Neural progenitor cell (in vitro differentiated cells): ENCODE measurements around the gene SASH3. TPM values are rescaled to one million over a fixed set of nuclear protein-coding genes. Genes with fewer than 3 reads are reported as not detected.

Experiments used
- DNase-seq: peaks from one replicate; pipeline ENCODE4 v3.0.0-alpha.2; 2016; ENCODE audit warnings: low spot score
- H2AFZ ChIP-seq: fragments of 200-600 bp; sonication (generic); replicated peaks from 2 replicates; pipeline ENCODE4 v1.6.1; 2016; ENCODE audit warnings: antibody characterized with exemption
- H3F3A ChIP-seq: fragments of 200-600 bp; sonication (generic); 2 replicates; pipeline ENCODE4 v1.6.1; 2016; ENCODE audit warnings: antibody characterized with exemption, low read depth
- H3K27ac ChIP-seq: fragments of 200-600 bp; sonication (generic); 2 replicates; pipeline ENCODE4 v1.5.1; 2016; ENCODE audit warnings: mild to moderate bottlenecking
- H3K27me3 ChIP-seq: fragments of 200-600 bp; sonication (generic); 2 replicates; pipeline ENCODE4 v1.6.1; 2016; ENCODE audit warnings: mild to moderate bottlenecking, moderate library complexity
- H3K36me3 ChIP-seq: fragments of 200-600 bp; sonication (generic); 2 replicates; pipeline ENCODE4 v1.5.1; 2016
- H3K4me1 ChIP-seq: fragments of 200-600 bp; sonication (generic); 2 replicates; pipeline ENCODE4 v1.6.1; 2016; ENCODE audit warnings: mixed run types
- H3K4me2 ChIP-seq: fragments of 200-600 bp; sonication (generic); 2 replicates; pipeline ENCODE4 v1.6.1; 2016
- H3K4me3 ChIP-seq: fragments of 200-600 bp; sonication (generic); 2 replicates; pipeline ENCODE4 v1.5.1; 2016
- H3K79me2 ChIP-seq: fragments of 200-600 bp; sonication (generic); 2 replicates; pipeline ENCODE4 v1.6.1; 2016; ENCODE audit warnings: low read depth
- H3K9ac ChIP-seq: fragments of 200-600 bp; sonication (generic); 2 replicates; pipeline ENCODE4 v1.6.1; 2016
- H3K9me3 ChIP-seq: fragments of 200-600 bp; sonication (generic); 2 replicates; pipeline ENCODE4 v1.5.1; 2016; ENCODE audit warnings: low read depth
- H4K20me1 ChIP-seq: fragments of 200-600 bp; sonication (generic); 2 replicates; pipeline ENCODE4 v1.6.1; 2016; ENCODE audit warnings: low read depth
- H3K27ac Mint-ChIP-seq: 3 replicates; pipeline ENCODE4 v1.8.0; 2021; ENCODE audit warnings: mixed read lengths
- H3K27me3 Mint-ChIP-seq: 2 replicates; pipeline ENCODE4 v1.8.0; 2022; ENCODE audit warnings: low read depth, mild to moderate bottlenecking, inconsistent platforms, moderate library complexity, mixed read lengths; ENCODE audit not compliant: insufficient read depth
- H3K36me3 Mint-ChIP-seq: 3 replicates; pipeline ENCODE4 v1.8.0; 2021; ENCODE audit warnings: mixed read lengths
- H3K4me1 Mint-ChIP-seq: 3 replicates; pipeline ENCODE4 v1.8.0; 2021; ENCODE audit warnings: mixed read lengths
- H3K4me3 Mint-ChIP-seq: 3 replicates; pipeline ENCODE4 v1.8.0; 2021; ENCODE audit warnings: mild to moderate bottlenecking, moderate library complexity, mixed read lengths
- H3K9me3 Mint-ChIP-seq: 3 replicates; pipeline ENCODE4 v1.8.0; 2020; ENCODE audit warnings: mixed read lengths
- EZH2 ChIP-seq: fragments of 200-600 bp; sonication (generic); IDR thresholded peaks from 2 replicates; pipeline ENCODE4 v1.6.1; 2017; ENCODE audit warnings: antibody characterized with exemption, mild to moderate bottlenecking, moderate library complexity
- EZH2phosphoT487 ChIP-seq: fragments of 200-600 bp; sonication (generic); IDR thresholded peaks from 2 replicates; pipeline ENCODE4 v1.6.1; 2017; ENCODE audit warnings: antibody characterized with exemption
- total RNA-seq: library from RNA; depleted of rRNA; stranded (reverse); fragments of >200 nt; gene quantifications from 2 replicates; pipeline ENCODE4 v1.2.3, GENCODE V29; 2015; ENCODE audit warnings: low replicate concordance
- TF ChIP-seq, protein P1 (sequence below): fragments of 200-600 bp; sonication (generic); IDR thresholded peaks from 2 replicates; pipeline ENCODE4 v1.5.1; 2017; ENCODE audit warnings: antibody characterized with exemption, mild to moderate bottlenecking

The SASH3 gene
- total RNA-seq, 1 donor from 2014 or later, result not detected

DNA sequence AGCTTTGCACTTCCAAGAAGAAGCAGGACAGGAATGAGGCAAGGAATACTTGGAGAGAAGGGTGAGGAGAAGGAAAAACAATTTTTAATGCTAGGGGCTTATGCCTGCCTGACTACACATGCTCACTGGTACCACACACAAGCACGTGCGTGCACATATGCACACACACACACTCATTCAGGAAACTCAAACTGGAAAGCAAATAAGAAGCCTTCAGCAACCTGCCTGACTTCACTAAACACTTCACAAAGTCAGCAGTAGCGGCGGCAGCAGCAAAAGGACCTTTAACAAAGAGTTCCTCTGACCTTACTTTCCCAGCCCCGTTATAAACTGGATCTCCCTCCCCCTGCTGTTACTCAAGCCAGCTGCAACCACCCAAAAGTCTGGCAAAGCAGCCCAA is 60.6 kb downstream of the SASH3 start:
- peak overlapping the region; percentile 23 for H3K4me3 ChIP-seq
- H3K27ac ChIP-seq, result no peak overlapping the region
- DNase-seq, result peak; percentile 29
- H3F3A ChIP-seq, result no peaks in the 10 kb centered on the region
- H3K4me3 Mint-ChIP-seq, result peak overlapping the region; percentile 97
- H3K36me3 Mint-ChIP-seq, result peaks cover 14% of the 10 kb centered on the region
- H3K27ac Mint-ChIP-seq, result no peak overlapping the region
- H2AFZ ChIP-seq, result no peak overlapping the region
- no peaks in the 10 kb centered on the region for H3K27me3 ChIP-seq
- peak overlapping the region; percentile 59 for H3K4me2 ChIP-seq
- H3K36me3 ChIP-seq, result no peaks in the 10 kb centered on the region
- H4K20me1 ChIP-seq, result peaks cover 6% of the 10 kb centered on the region
- TF ChIP-seq EZH2phosphoT487 (no peak), EZH2 (no peak)
- TF ChIP-seq, protein P1, sequence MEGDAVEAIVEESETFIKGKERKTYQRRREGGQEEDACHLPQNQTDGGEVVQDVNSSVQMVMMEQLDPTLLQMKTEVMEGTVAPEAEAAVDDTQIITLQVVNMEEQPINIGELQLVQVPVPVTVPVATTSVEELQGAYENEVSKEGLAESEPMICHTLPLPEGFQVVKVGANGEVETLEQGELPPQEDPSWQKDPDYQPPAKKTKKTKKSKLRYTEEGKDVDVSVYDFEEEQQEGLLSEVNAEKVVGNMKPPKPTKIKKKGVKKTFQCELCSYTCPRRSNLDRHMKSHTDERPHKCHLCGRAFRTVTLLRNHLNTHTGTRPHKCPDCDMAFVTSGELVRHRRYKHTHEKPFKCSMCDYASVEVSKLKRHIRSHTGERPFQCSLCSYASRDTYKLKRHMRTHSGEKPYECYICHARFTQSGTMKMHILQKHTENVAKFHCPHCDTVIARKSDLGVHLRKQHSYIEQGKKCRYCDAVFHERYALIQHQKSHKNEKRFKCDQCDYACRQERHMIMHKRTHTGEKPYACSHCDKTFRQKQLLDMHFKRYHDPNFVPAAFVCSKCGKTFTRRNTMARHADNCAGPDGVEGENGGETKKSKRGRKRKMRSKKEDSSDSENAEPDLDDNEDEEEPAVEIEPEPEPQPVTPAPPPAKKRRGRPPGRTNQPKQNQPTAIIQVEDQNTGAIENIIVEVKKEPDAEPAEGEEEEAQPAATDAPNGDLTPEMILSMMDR, result no peak
- H3K27me3 Mint-ChIP-seq, result peaks cover 7% of the 10 kb centered on the region
- peaks cover 13% of the 10 kb centered on the region for H3K4me1 ChIP-seq
- H3K4me1 Mint-ChIP-seq, result peaks cover 39% of the 10 kb centered on the region
- H3K9me3 Mint-ChIP-seq, result no peaks in the 10 kb centered on the region
- no peak overlapping the region for H3K9ac ChIP-seq
- H3K79me2 ChIP-seq, result peaks cover 42% of the 10 kb centered on the region
- H3K9me3 ChIP-seq, result no peaks in the 10 kb centered on the region

DNA sequence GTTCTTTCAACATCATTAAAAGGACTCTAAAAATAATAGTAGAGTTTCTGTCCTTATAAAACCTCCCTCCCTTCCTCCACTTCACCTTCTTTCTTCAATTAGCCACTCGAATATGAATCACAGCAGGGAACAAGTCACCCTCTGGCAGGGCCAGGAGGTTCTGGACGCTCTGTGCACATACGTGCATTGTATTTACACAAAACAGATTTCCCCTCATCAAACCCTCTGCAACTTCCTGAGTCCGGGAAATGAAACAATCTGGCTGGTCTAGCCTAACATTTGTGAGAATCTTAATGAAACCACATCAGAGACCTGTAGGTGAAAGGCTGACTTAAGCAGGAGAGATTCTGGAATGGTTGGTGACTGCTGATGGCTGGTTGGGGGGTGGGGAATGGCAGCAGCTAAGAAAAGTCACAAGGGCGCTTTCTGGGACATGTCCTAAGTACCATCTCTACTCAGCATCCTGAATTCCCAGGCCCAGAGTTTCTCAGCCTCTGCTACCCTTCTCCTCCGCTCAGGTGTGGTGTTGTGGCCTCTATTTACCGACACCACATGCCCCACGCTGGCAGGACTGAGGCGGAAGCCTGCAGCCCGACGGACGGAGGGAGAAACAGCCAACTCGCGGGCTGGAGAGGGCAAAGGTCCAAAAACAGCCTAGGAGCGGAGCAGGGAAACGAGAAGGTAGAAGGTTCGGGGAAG is 62.9 kb downstream of the SASH3 start:
- H3K79me2 ChIP-seq, result peaks cover 32% of the 10 kb centered on the region
- Mint-ChIP-seq H3K27me3 (peaks cover 10% of the 10 kb centered on the region), H3K9me3 (no peaks in the 10 kb centered on the region), H3K36me3 (peaks cover 5% of the 10 kb centered on the region), H3K27ac (no peak overlapping the region), H3K4me1 (peaks cover 39% of the 10 kb centered on the region), H3K4me3 (peak overlapping the region; percentile 97)
- no peak overlapping the region for H3K9ac ChIP-seq
- no peaks in the 10 kb centered on the region for H3F3A ChIP-seq
- H3K27ac ChIP-seq, result no peak overlapping the region
- TF ChIP-seq EZH2phosphoT487, result no peak
- TF ChIP-seq EZH2, result no peak
- TF ChIP-seq, protein P1, result no peak
- peaks cover 13% of the 10 kb centered on the region for H3K4me1 ChIP-seq
- no peaks in the 10 kb centered on the region for H3K36me3 ChIP-seq
- H3K9me3 ChIP-seq, result no peaks in the 10 kb centered on the region
- H3K4me3 ChIP-seq, result peak overlapping the region; percentile 63
- no peak overlapping the region for H2AFZ ChIP-seq
- H3K27me3 ChIP-seq, result no peaks in the 10 kb centered on the region
- H3K4me2 ChIP-seq, result peak overlapping the region; percentile 71
- peak; percentile 14 for DNase-seq
- H4K20me1 ChIP-seq, result peaks cover 6% of the 10 kb centered on the region

DNA sequence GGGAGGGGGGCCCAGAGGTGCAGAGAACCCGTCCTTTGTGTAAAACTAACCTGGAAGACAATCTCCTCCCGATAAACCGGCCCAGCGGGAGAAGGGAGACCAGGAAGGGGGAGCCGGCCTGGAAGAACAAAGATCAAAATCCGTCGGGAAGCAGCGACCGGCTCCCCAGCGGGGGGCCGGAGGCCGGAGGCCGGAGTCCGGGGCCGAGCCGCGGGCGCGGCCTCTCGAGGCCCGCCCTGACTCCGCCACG is 63.4 kb downstream of the SASH3 start:
- Histone ChIP-seq H2AFZ (no peak overlapping the region), H3F3A (no peaks in the 10 kb centered on the region)

More for the DNA sequence above, 63.4 kb downstream of the SASH3 start:
- no peaks in the 10 kb centered on the region for H3K9me3 ChIP-seq
- no peaks in the 10 kb centered on the region for H3K27me3 ChIP-seq
- Mint-ChIP-seq H3K27ac (no peak overlapping the region), H3K27me3 (peaks cover 10% of the 10 kb centered on the region), H3K4me1 (peaks cover 39% of the 10 kb centered on the region), H3K36me3 (peaks cover 5% of the 10 kb centered on the region), H3K9me3 (no peaks in the 10 kb centered on the region), H3K4me3 (peak overlapping the region; percentile 97)
- H3K79me2 ChIP-seq, result peaks cover 32% of the 10 kb centered on the region
- peaks cover 6% of the 10 kb centered on the region for H4K20me1 ChIP-seq
- no peak overlapping the region for H3K27ac ChIP-seq
- H3K9ac ChIP-seq, result no peak overlapping the region
- peak; percentile 65 for DNase-seq
- H3K4me2 ChIP-seq, result peak overlapping the region; percentile 71
- peaks cover 13% of the 10 kb centered on the region for H3K4me1 ChIP-seq
- no peaks in the 10 kb centered on the region for H3K36me3 ChIP-seq
- TF ChIP-seq EZH2, result no peak
- TF ChIP-seq EZH2phosphoT487, result no peak
- TF ChIP-seq, protein P1, result no peak
- H3K4me3 ChIP-seq, result peak overlapping the region; percentile 63
